Sigmoid colon (tissue), 7 donors: Measurements from ENCODE around the gene ALOX15B. TPM values are rescaled to one million over a fixed set of nuclear protein-coding genes. Genes with fewer than 3 reads are reported as not detected.

Experiments
- DNase-seq: peaks from one replicate; pipeline ENCODE4 v3.0.0-alpha.2; 2019
- H3K27ac ChIP-seq, 4 donors: fragments of 200-600 bp; sonication (generic); one replicate each; pipeline ENCODE4 v1.5.1; 2016 to 2019; ENCODE audit warnings: mild to moderate bottlenecking in 1 of 4
- H3K27me3 ChIP-seq, 3 donors: fragments of 200-600 bp; sonication (generic); one replicate each; pipeline ENCODE4 v1.5.1; 2019; ENCODE audit warnings: mild to moderate bottlenecking in 1 of 3
- H3K36me3 ChIP-seq, 4 donors: fragments of 200-600 bp; sonication (generic); one replicate each; pipeline ENCODE4 v1.5.1; 2016 to 2019
- H3K4me1 ChIP-seq, 4 donors: fragments of 200-600 bp; sonication (generic); one replicate each; pipeline ENCODE4 v1.5.1; 2017 to 2019
- H3K4me3 ChIP-seq, 4 donors: fragments of 200-600 bp; sonication (generic); one replicate each; pipeline ENCODE4 v1.5.1; 2017 to 2019; ENCODE audit warnings: mild to moderate bottlenecking in 2 of 4, moderate library complexity in 1 of 4
- H3K9me3 ChIP-seq, 4 donors: fragments of 200-600 bp in 3 of 4; sonication (generic) in 3 of 4; one replicate each; pipeline versions ENCODE4 v1.5.1 to v1.6.1; 2013 to 2019
- EP300 ChIP-seq, 4 donors: sonication (generic); formaldehyde crosslinking; IDR thresholded peaks; one replicate each; pipeline ENCODE4 v1.6.1; 2017; ENCODE audit warnings: antibody characterized with exemption in 4 of 4
- POLR2A ChIP-seq, 2 donors: fragments of 450-650 bp; IDR thresholded peaks; one replicate each; pipeline ENCODE4 v1.6.1; 2016; ENCODE audit warnings: antibody characterized with exemption in 2 of 2, mild to moderate bottlenecking in 2 of 2, moderate library complexity in 2 of 2
- POLR2AphosphoS5 ChIP-seq, 4 donors: sonication (generic); formaldehyde crosslinking; IDR thresholded peaks; one replicate each; pipeline ENCODE4 v1.6.1; 2017; ENCODE audit warnings: antibody characterized with exemption in 4 of 4
- WGBS, 2 donors: extraction: QIAGEN DNeasy Blood & Tissue Kit; methylation state at CpG; one replicate each; pipeline ENCODE4 v1.1.7; 2013; 5-methylcytosine and 5-hydroxymethylcytosine counted together
- intact Hi-C: fragments of 100-400 bp; cut with DNase I; formaldehyde crosslinking; loops from one replicate; pipeline ENCODE4 v1.15.1; 2023
- polyA plus RNA-seq, 3 donors: library from polyadenylated mRNA; stranded (reverse); fragments of 200-250 nt; gene quantifications; one replicate each; pipeline ENCODE4 v1.2.3, GENCODE V29; 2013
- total RNA-seq, 4 donors: library from RNA; depleted of rRNA; stranded (reverse); fragments of >200 nt; gene quantifications; one replicate each; pipeline ENCODE4 v1.1.0, GENCODE V29; 2016
- TF ChIP-seq, protein P1 (sequence below), 4 experiments: fragments of 450-650 bp in 3 of 4; fragments of 200-600 bp in 1 of 4; IDR thresholded peaks; one replicate each; pipeline ENCODE4 v1.5.1; 2016 to 2019; ENCODE audit warnings: antibody characterized with exemption in 4 of 4, mild to moderate bottlenecking in 3 of 4, moderate library complexity in 2 of 4
- donor health status: healthy with polysubstance abuse.
- donor health status: Bipolar disorder and iron deficiency.
- donor health status: healthy.

ALOX15B gene
- total and polyA plus RNA-seq, 7 donors, result 1.2 to 5.3 (median 3.2) TPM

- peaks cover 0 to 12% (median 8%) of the 10 kb centered on the region in 4 donors for H3K4me1 ChIP-seq
- 86 to 93% methylated on average over 6 of the region's 6 CpGs for WGBS, 2 donors
- no peak for TF ChIP-seq EP300 (IDR thresholded peaks at IDR 0.05)
- TF ChIP-seq, protein P1, sequence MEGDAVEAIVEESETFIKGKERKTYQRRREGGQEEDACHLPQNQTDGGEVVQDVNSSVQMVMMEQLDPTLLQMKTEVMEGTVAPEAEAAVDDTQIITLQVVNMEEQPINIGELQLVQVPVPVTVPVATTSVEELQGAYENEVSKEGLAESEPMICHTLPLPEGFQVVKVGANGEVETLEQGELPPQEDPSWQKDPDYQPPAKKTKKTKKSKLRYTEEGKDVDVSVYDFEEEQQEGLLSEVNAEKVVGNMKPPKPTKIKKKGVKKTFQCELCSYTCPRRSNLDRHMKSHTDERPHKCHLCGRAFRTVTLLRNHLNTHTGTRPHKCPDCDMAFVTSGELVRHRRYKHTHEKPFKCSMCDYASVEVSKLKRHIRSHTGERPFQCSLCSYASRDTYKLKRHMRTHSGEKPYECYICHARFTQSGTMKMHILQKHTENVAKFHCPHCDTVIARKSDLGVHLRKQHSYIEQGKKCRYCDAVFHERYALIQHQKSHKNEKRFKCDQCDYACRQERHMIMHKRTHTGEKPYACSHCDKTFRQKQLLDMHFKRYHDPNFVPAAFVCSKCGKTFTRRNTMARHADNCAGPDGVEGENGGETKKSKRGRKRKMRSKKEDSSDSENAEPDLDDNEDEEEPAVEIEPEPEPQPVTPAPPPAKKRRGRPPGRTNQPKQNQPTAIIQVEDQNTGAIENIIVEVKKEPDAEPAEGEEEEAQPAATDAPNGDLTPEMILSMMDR (IDR thresholded peaks at IDR 0.05), result no peak
- TF ChIP-seq POLR2AphosphoS5 (IDR thresholded peaks at IDR 0.05), result no peak
- TF ChIP-seq POLR2A (IDR thresholded peaks at IDR 0.05), result no peak
- H3K36me3 ChIP-seq, result no peaks in the 10 kb centered on the region
- H3K27me3 ChIP-seq, result peaks cover 4 to 74% (median 13%) of the 10 kb centered on the region in 3 donors
- DNase-seq, result no peak
- intact Hi-C loops, result loop anchor here (5.0 kb wide), 2 partner anchors 33 to 472 kb away; partner anchors contain the start of genes ALOXE3 and FXR2
- no peaks in the 10 kb centered on the region for H3K9me3 ChIP-seq
- no peak overlapping the region for H3K27ac ChIP-seq
- H3K4me3 ChIP-seq, result no peak overlapping the region
Observed at GRCh38 chr17:8084250-8084649, 45.4 kb downstream of the ALOX15B start.

DNA sequence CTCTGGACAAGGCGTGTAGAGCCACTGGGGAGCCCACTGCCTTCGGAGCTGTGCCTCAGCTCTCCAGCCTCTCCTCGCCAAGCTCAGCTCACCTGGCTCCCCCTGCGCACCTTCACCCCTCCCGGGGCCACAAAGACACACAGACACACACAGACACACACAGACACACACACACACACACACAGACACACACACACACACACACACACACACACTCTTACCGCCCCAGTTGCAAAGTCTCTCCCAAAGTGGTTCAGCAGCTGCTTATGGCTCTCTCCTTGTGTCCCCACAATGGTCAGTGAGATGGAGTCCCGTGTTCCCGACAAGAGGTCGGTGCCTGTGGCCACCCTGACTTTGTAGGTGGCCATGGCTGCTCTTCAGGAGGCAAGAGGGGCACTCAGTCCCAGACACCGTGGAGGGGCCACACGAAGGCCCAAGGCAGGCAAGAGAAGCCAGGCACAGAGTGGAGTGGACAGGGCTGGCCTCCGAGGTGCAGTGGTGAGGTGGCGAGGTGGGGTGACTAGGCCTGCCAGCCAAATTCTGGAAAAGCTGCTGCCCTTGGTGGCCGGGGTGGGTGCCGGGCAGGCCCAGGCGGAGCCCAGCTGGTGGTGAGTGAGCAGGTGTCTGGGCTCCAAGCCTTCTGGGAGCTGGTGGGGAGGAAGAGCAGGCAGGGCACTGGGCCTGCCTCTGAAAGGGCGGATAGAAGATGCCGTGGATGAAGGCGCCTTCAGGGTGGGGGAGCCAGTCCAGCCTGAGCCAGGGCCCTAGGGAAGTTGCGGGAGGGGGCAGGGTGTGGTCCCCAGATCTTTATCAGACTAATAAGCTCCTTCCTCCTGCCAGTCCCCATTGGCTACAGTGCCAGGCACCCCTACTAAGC is 48.5 kb downstream of the ALOX15B start, which contains the start of gene ALOX12B:
ALOX12B (minus strand) TSS at position 642 of the 877 bp plus-strand sequence; CDS start at position 368, 274 bp downstream.
- no peaks in the 10 kb centered on the region for H3K9me3 ChIP-seq
- H3K4me1 ChIP-seq, result no peaks in the 10 kb centered on the region
- peaks cover 0 to 68% (median 0%) of the 10 kb centered on the region in 3 donors for H3K27me3 ChIP-seq
- TF ChIP-seq, protein P1 (IDR thresholded peaks at IDR 0.05), result no peak
- TF ChIP-seq EP300 (IDR thresholded peaks at IDR 0.05), result no peak
- no peak for TF ChIP-seq POLR2A (IDR thresholded peaks at IDR 0.05)
- TF ChIP-seq POLR2AphosphoS5 (IDR thresholded peaks at IDR 0.05), result no peak
- H3K27ac ChIP-seq, result no peak within 1 kb of the TSS
- H3K36me3 ChIP-seq, result no peaks in the 10 kb centered on the region
- DNase-seq, result no peak
- WGBS, 2 donors, result 76 to 81% methylated on average over 20 of the region's 20 CpGs
- intact Hi-C loops, result no loop called here
- no peak within 1 kb of the TSS for H3K4me3 ChIP-seq

DNA sequence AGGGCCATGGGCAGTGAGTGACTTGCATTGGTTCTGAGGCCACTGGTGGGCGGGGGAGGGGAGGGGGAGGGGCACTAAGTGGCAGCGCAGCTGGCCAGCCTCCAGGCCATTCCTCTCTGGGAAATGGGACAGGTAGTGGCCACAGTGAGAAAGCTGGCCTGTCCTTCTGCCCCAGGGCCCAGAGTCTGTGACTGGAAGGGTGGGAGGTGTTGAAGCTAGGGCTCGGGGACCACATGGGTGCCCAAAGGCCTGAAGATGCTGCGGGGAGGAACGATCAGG is 49.0 kb downstream of the ALOX15B start:
- no peak for DNase-seq
- Histone ChIP-seq H3K27me3 (peaks cover 0 to 65% (median 0%) of the 10 kb centered on the region in 3 donors), H3K4me1 (no peaks in the 10 kb centered on the region), H3K9me3 (no peaks in the 10 kb centered on the region), H3K4me3 (no peak overlapping the region), H3K27ac (no peak overlapping the region), H3K36me3 (no peaks in the 10 kb centered on the region)
- TF ChIP-seq POLR2A (IDR thresholded peaks at IDR 0.05), result no peak
- TF ChIP-seq, protein P1 (IDR thresholded peaks at IDR 0.05), result no peak
- no peak for TF ChIP-seq EP300 (IDR thresholded peaks at IDR 0.05)
- no peak for TF ChIP-seq POLR2AphosphoS5 (IDR thresholded peaks at IDR 0.05)
- WGBS, 2 donors, result 73 to 76% methylated on average over 5 of the region's 5 CpGs
- intact Hi-C loops, result no loop called here

DNA sequence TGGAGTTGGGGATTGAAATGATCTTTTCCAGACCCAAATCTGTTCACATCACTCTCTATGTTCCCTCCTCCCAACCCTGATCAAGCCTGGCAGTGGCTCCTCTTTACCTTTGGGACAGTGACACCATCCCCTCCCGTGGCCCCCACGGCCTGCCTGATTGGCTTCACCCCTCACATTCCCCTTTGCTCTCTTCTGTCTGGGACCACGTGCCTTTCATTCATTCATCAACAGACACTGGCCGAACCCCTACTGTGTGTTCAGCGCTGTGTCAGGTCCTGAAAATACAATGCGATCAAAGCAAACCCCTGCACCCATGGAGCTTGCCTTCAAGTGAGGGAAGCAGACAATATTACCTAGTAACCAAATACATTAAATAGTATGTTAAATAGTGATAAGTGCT is 50.9 kb downstream of the ALOX15B start:
- TF ChIP-seq EP300 (IDR thresholded peaks at IDR 0.05), result no peak
- no peaks in the 10 kb centered on the region for H3K36me3 ChIP-seq
- H3K9me3 ChIP-seq, result no peaks in the 10 kb centered on the region
- 78 to 79% methylated on average over 6 of the region's 6 CpGs for WGBS, 2 donors
- DNase-seq, result no peak
- peaks cover 0 to 47% (median 0%) of the 10 kb centered on the region in 3 donors for H3K27me3 ChIP-seq
- H3K27ac ChIP-seq, result no peak overlapping the region
- intact Hi-C loops, result no loop called here
- H3K4me1 ChIP-seq, result no peaks in the 10 kb centered on the region
- H3K4me3 ChIP-seq, result no peak overlapping the region

- Histone ChIP-seq H3K27ac (no peak overlapping the region), H3K4me1 (no peaks in the 10 kb centered on the region), H3K27me3 (peaks cover 0 to 40% (median 0%) of the 10 kb centered on the region in 3 donors), H3K9me3 (no peaks in the 10 kb centered on the region), H3K4me3 (no peak overlapping the region), H3K36me3 (no peaks in the 10 kb centered on the region)
- intact Hi-C loops, result no loop called here
- TF ChIP-seq, protein P1 (IDR thresholded peaks at IDR 0.05), result no peak
- TF ChIP-seq POLR2AphosphoS5 (IDR thresholded peaks at IDR 0.05) (no peak), POLR2A (IDR thresholded peaks at IDR 0.05) (no peak), EP300 (IDR thresholded peaks at IDR 0.05) (no peak)
- DNase-seq, result no peak
- 43 to 60% methylated on average over 9 of the region's 9 CpGs for WGBS, 2 donors
Observed at GRCh38 chr17:8091033-8091687, 52.3 kb downstream of the ALOX15B start.
